HEK293 (cell line): ENCODE results near the gene KCNMB2.

Experiments
- CTCF ChIA-PET: fragments of 350-600 bp; formaldehyde crosslinking; extraction: SDS; loops from one replicate; lab custom pipeline; 2021; ENCODE audit warnings: antibody characterized with exemption; lab: Yijun Ruan, JAX
- POLR2A ChIA-PET: fragments of 300-600 bp; formaldehyde crosslinking; extraction: SDS; loops from one replicate; lab custom pipeline; 2020; ENCODE audit warnings: antibody characterized with exemption, inconsistent platforms; lab: Yijun Ruan, JAX
- H3K27ac ChIP-seq: fragments of 200-500 bp; sonication (Bioruptor generic); 2 replicates; pipeline ENCODE4 v1.5.1; 2014; ENCODE audit warnings: low read depth, low read length, control low read depth, inconsistent platforms; ENCODE audit errors: extremely low read depth
- H3K36me3 ChIP-seq, 2 experiments: fragments of 200-500 bp in 1 of 2; sonication (Bioruptor generic) in 1 of 2; 1 replicate in 1 of 2; 2 replicates in 1 of 2; pipeline ENCODE4 v1.5.1; 2014 to 2017; ENCODE audit warnings: inconsistent platforms in 2 of 2, low read length in 2 of 2; ENCODE audit not compliant: control insufficient read depth in 2 of 2, insufficient read depth in 1 of 2
- H3K4me1 ChIP-seq: fragments of 200-500 bp; sonication (Bioruptor generic); 2 replicates; pipeline ENCODE4 v1.5.1; 2014; ENCODE audit warnings: mild to moderate bottlenecking, low read length, inconsistent platforms; ENCODE audit not compliant: control insufficient read depth, insufficient read depth
- H3K4me3 ChIP-seq: 2 replicates; pipeline ENCODE4 v1.5.1; 2011; ENCODE audit warnings: low read depth, mild to moderate bottlenecking, control low read depth, low read length, moderate library complexity
- H3K9me3 ChIP-seq: fragments of 200-500 bp; sonication (Bioruptor generic); 2 replicates; pipeline ENCODE4 v1.5.1; 2014; ENCODE audit warnings: low read depth, low read length, inconsistent platforms; ENCODE audit not compliant: control insufficient read depth, insufficient read depth
- BCL11B ChIP-seq: fragments of 450-650 bp; formaldehyde crosslinking; IDR thresholded peaks from 2 replicates; pipeline ENCODE4 v1.5.1; 2016; ENCODE audit warnings: low read depth, missing biosample characterization, missing genetic modification characterization
- ELK4 ChIP-seq: IDR thresholded peaks from 2 replicates; pipeline ENCODE4 v1.6.1; 2011; ENCODE audit warnings: mild to moderate bottlenecking, low read depth, low read length, borderline replicate concordance
- GLI2 ChIP-seq: fragments of 450-650 bp; formaldehyde crosslinking; IDR thresholded peaks from 2 replicates; pipeline ENCODE4; 2017; ENCODE audit warnings: missing biosample characterization, missing genetic modification characterization, low read depth, borderline replicate concordance
- HIC1 ChIP-seq: fragments of 450-650 bp; formaldehyde crosslinking; IDR thresholded peaks from 2 replicates; pipeline ENCODE4 v1.5.1; 2016; ENCODE audit warnings: missing biosample characterization, missing genetic modification characterization
- IKZF3 ChIP-seq: fragments of 450-650 bp; IDR thresholded peaks from 2 replicates; pipeline ENCODE4 v1.5.0; 2018; ENCODE audit warnings: missing biosample characterization, mild to moderate bottlenecking, missing genetic modification characterization, moderate library complexity
- INSM2 ChIP-seq: fragments of 450-650 bp; formaldehyde crosslinking; IDR thresholded peaks from 2 replicates; pipeline ENCODE4 v1.5.1; 2016; ENCODE audit warnings: missing biosample characterization, missing genetic modification characterization
- KLF17 ChIP-seq: fragments of 450-650 bp; formaldehyde crosslinking; IDR thresholded peaks from 2 replicates; pipeline ENCODE4 v1.5.1; 2016; ENCODE audit warnings: missing biosample characterization, missing genetic modification characterization
- KLF9 ChIP-seq: fragments of 450-650 bp; formaldehyde crosslinking; IDR thresholded peaks from 2 replicates; pipeline ENCODE4 v1.5.1; 2016; ENCODE audit warnings: missing biosample characterization, missing genetic modification characterization, low read depth
- OVOL3 ChIP-seq: fragments of 450-650 bp; formaldehyde crosslinking; IDR thresholded peaks from 2 replicates; pipeline ENCODE4 v1.5.1; 2016; ENCODE audit warnings: missing biosample characterization, missing genetic modification characterization
- REPIN1 ChIP-seq: fragments of 450-650 bp; formaldehyde crosslinking; IDR thresholded peaks from 2 replicates; pipeline ENCODE4 v1.5.1; 2017; ENCODE audit warnings: missing biosample characterization, missing genetic modification characterization, low read depth
- ZBTB17 ChIP-seq: fragments of 450-650 bp; formaldehyde crosslinking; IDR thresholded peaks from 2 replicates; pipeline ENCODE4 v1.5.1; 2016; ENCODE audit warnings: missing biosample characterization, missing genetic modification characterization
- ZFHX2 ChIP-seq: fragments of 450-650 bp; formaldehyde crosslinking; conservative IDR thresholded peaks from 2 replicates; pipeline ENCODE4 v1.5.1; 2016; ENCODE audit warnings: missing biosample characterization, missing genetic modification characterization
- ZNF366 ChIP-seq: fragments of 450-650 bp; formaldehyde crosslinking; conservative IDR thresholded peaks from 2 replicates; pipeline ENCODE4 v1.5.1; 2016; ENCODE audit warnings: missing biosample characterization, missing genetic modification characterization
- ZNF37A ChIP-seq: fragments of 450-650 bp; IDR thresholded peaks from 2 replicates; pipeline ENCODE4 v1.5.1; 2018; ENCODE audit warnings: missing biosample characterization, missing genetic modification characterization
- ZNF548 ChIP-seq: fragments of 450-650 bp; formaldehyde crosslinking; IDR thresholded peaks from 2 replicates; pipeline ENCODE4 v1.5.1; 2016; ENCODE audit warnings: missing biosample characterization, missing genetic modification characterization
- ZNF549 ChIP-seq: fragments of 450-650 bp; IDR thresholded peaks from 2 replicates; pipeline ENCODE4 v1.5.1; 2018; ENCODE audit warnings: missing biosample characterization, missing genetic modification characterization, mild to moderate bottlenecking, inconsistent platforms, moderate library complexity
- ZNF639 ChIP-seq: fragments of 450-650 bp; formaldehyde crosslinking; IDR thresholded peaks from 2 replicates; pipeline ENCODE4 v1.5.1; 2016; ENCODE audit warnings: missing biosample characterization, missing genetic modification characterization
- ZNF670 ChIP-seq: fragments of 450-650 bp; formaldehyde crosslinking; IDR thresholded peaks from 2 replicates; pipeline ENCODE4 v1.5.1; 2016; ENCODE audit warnings: missing biosample characterization, missing genetic modification characterization, low read depth
- ZNF677 ChIP-seq: fragments of 450-650 bp; IDR thresholded peaks from 2 replicates; pipeline ENCODE4 v1.5.0; 2018; ENCODE audit warnings: missing biosample characterization, mild to moderate bottlenecking, missing genetic modification characterization, moderate library complexity
- ZSCAN16 ChIP-seq: fragments of 450-650 bp; formaldehyde crosslinking; IDR thresholded peaks from 2 replicates; pipeline ENCODE4 v1.5.1; 2016; ENCODE audit warnings: missing biosample characterization, missing genetic modification characterization

KCNMB2 gene

GRCh38 chr3:178752843-178753242, 216.6 kb downstream of the KCNMB2 start:
- ChIA-PET POLR2A (no interaction called here), CTCF (no interaction called here)
- TF ChIP-seq ZNF670 (tag by site-specific recombination) (no peak), GLI2 (tag by site-specific recombination) (no peak), ZBTB17 (tag by site-specific recombination) (no peak), IKZF3 (tag by site-specific recombination) (no peak), ZNF549 (tag by site-specific recombination) (no peak), KLF9 (tag by site-specific recombination) (no peak), OVOL3 (tag by site-specific recombination) (no peak), HIC1 (tag by site-specific recombination) (no peak), ELK4 (no peak), ZFHX2 (no peak), ZNF37A (tag by site-specific recombination) (no peak), REPIN1 (tag by site-specific recombination) (no peak), INSM2 (tag by site-specific recombination) (no peak), ZNF548 (tag by site-specific recombination) (no peak), ZNF639 (no peak), ZNF366 (tag by site-specific recombination) (no peak), ZNF677 (tag by site-specific recombination) (no peak), ZSCAN16 (tag by site-specific recombination) (no peak), BCL11B (no peak), KLF17 (tag by site-specific recombination) (no peak)
- H3K36me3 ChIP-seq: no peaks in the 10 kb centered on the region
- H3K27ac ChIP-seq: no peak overlapping the region
- no peaks in the 10 kb centered on the region for H3K9me3 ChIP-seq
- H3K4me3 ChIP-seq: no peak overlapping the region
- H3K4me1 ChIP-seq: no peaks in the 10 kb centered on the region
